Activated T-helper 1 cell treated with anti-CD3 and anti-CD28 coated beads, Interleukin-2, amount 50 U/mL, for 16 hours (primary cell): ENCODE results near the gene DHRS9.
"Not testable (repeated sequence)": the region's sequence is repeated elsewhere in the genome, so short reads cannot be mapped to it uniquely, and the experiment has no call there.

Source experiments
- DNase-seq, 2 donors: peaks; one replicate each; pipeline ENCODE4 v3.0.0-alpha.2; 2020; ENCODE audit warnings: low read depth in 1 of 2, low spot score in 1 of 2

Gene DHRS9

DNA sequence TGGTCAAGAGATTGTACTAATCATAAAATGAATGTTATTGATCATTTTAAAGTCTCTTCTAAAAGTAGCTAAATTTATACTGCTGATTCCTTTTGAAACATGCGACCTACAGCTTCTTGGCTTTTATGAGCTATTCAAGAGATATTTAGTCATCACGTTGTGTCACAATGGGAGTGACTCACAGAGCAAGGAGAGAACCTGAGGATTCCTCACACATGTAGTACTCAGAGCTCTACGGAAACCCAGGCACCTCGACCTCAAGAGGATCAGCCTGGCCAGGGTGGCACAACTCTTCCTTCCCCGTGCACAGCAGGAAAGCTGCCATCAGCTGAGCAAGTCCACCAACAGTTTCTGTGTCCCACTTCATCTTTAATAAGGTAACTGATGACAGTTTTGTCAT, at the start of gene DHRS9:
TSS of gene DHRS9 (plus strand) at position 223 of the 400 bp plus-strand sequence. CDS start 12,019 bp downstream, outside the sequence.
- no peak for DNase-seq

DNA sequence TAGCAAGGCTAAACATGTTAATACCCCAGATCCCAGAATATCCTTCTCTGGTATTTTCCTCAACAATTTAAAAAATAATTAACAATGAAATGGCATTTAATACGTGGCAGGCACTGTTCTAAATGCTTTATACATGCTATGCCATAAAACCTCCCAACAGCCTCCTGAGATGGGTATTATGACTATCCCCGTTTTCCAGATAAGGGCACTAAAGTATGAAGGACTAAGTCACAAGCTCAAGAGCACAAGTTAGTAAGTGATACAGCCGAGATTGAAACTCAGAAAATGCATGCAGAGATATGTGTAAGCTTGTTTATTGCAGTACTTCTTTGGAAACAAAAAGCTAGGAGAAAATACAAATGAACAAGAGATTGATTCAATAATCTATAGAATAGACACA, 46.2 kb upstream of the DHRS9 start:
- no peak for DNase-seq

DNA sequence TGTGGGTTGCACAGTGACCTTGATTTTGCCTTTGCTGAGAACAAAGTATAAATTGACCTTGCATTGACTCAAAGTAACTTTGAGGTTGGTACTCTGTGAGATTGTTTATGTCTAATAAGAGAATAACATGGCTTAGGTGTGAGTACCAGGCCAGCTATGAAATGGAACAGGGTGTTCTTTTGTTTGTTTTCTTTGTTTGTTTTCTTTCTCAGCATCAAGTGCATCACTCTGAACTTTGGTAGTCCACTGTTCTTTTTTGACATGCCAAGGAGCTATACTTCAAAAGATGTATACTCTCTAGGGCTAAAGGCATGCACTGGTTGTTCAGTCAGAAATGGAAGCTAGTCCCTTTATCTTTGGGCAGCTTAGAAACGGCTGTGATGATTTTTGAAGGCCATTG, 43.3 kb upstream of the DHRS9 start:
- no peak for DNase-seq

DNA sequence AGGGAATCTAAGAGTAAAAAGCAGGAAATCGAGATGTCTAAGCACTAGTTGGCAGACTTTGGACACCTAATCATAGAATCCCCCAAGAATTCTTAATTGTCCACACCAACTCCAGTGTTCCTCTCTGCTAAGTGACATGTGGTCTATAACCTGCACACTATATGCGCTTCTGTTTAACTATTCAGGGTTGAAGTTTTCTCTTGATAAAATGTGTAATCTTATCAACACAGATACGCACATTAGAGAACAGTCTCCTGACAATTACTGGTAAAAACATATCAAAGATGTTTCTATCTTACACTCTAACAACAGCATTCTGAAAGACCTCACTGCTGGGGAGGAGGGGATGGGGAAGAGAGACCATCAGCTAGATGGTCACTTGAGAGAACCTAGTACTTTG, 42.1 kb upstream of the DHRS9 start:
- no peak for DNase-seq

DNA sequence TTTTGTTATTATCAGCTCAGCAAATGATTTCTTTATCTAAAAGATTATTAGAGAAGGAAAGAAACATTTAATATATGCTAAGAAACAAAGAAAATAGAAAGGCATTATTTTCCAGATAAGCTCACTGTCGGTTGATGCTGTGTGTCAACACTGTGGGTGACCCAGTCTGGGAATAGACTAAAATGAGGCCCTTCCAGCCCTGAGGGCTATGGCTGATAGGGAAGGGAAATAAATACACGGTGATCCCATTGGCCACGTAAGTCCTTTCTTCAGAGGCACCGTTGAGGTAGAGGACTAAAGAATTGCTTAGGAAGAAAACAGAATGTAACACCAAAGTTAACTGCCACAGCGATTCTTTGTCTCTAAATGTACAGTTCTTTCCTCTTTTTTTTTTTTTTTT, 40.0 kb upstream of the DHRS9 start:
- DNase-seq, result no peak

DNA sequence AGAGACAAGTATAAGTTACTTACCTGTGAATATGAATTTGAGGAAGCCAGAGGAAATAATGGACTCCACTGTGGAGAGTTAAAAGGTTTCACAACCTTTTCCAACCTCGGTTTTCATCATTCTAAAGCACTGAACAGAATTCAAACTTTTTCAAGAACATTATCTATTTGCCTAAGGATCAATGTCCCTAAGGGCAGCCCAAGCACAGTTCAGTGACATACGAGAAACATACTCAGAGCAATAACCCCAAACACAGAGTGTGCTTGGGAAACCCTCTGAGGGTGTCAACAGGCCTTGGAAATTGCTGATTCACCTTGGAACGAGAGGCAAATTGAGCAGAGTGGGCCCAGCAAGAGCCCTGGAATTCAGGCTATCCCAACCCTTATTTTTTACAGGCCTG, 38.2 kb upstream of the DHRS9 start, which contains the start of gene ABCB11:
TSS of gene ABCB11 (minus strand) at position 123 of the 400 bp plus-strand sequence. CDS start 13,199 bp downstream, outside the sequence.
- DNase-seq, result no peak

DNA sequence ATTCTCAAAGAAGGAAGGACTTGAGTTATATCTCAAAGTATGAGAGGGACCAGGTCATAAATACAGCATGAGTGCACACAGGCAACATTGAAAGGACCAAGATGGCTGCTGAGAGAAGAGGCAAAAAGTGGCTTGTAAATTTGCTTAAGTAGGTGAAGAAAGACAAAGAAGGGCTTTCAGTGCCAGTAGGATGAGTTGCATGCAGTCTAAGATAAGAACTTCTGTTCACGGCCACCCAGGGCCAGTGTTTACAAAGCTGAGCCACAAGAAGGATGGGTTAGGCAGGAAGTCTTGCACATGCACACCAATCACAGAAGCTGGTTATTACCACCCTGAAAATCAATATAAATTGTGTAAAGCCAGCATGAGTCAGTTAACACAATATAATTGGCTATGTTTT, 35.1 kb upstream of the DHRS9 start:
- DNase-seq, result no peak

DNA sequence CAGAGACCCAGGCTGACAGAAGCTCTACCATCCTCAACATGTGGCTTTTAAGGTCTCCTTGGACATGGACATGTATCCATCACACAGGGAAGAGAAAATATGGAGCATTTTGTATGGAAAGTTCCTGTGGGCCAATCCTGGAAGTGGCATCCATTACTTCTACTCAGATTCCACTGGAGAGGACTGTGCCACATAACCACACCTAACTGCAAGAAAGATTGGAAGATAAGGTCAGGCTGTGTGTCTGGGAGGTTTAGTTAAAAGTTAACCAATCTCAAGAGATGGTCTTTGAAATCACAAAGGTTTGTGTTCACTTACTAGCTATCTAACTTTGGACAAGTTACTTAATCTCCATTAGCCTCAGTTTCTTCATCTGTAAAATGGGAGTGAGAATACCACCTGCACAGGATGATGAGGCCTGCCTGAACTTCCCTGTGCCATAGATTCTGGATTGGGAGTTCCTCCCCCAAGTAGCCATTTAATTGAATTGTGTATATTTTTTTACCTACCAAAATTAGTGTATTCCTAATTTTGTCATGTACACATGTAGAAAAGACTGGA, 34.3 kb upstream of the DHRS9 start:
- DNase-seq, result no peak

DNA sequence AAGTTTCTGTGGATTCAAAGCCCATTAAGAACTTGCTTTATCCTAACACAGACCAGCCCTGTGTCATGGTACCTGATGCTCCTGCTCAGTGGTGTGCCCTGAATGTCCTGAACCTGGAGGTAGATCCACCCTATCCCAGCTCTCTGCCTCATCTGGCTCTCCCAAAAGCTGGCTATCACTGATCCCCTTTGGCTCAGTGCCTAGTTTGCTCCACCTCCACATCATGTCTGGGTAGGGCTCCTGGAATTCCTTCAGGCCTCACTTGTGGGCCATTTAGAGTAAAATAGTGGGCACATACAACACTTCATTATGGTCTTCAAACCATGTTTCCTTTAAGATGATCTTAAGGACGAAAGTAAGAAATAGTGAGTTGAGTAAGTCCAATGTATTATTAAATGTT, 33.5 kb upstream of the DHRS9 start:
- no peak for DNase-seq

DNA sequence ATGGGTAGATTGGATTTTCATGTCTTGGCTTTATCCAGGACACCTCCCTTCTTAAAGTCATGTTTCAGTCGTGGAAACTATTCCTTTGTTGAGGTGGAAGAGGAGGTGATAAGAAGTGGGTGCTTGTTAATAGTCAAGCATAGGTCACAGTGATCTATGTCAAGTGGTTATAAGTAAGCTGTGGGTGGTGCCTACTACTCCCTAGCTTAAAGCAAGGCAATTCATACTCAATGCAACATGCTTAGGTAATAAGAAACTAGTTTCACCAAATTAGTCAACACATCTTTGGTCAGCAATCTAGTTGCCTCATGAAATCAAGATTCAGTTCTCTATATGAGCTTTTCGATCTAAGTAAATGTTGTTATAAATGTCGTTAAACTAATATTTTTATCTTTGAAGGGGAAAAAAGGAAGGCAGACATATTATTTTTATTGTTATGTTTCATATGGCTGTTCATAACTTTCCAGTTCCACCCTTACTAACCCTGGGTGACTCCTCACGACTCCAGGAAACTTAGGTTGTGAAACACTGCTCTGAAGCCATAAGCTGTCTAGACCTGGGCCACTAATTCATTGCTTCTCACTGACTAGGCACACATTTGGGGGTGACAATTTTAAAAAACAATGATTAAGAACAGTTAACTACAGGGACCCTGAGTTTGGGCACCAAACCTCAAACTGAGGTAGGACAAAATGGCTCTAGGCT, 32.5 kb upstream of the DHRS9 start:
- DNase-seq, result no peak

DNA sequence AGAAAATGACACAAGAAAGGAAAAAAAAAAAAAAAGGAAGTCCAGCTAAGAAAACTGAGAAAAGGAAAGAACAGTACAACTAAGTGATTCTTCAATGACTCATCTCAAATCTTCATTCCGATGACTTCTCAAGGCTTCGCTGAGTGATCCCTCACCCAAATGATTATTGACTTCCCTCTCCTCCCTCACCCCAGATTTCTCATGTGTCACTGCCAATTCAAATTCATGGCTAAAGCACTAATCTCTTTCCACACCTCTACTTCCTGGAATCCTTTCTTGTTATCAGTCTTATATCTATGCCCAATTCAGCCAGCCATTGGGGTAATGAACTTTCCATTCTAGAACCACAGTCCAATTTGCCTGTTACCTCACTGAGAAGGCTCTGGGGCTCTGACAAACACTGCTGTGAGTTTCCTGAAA, 31.0 kb upstream of the DHRS9 start:
- no peak for DNase-seq

DNA sequence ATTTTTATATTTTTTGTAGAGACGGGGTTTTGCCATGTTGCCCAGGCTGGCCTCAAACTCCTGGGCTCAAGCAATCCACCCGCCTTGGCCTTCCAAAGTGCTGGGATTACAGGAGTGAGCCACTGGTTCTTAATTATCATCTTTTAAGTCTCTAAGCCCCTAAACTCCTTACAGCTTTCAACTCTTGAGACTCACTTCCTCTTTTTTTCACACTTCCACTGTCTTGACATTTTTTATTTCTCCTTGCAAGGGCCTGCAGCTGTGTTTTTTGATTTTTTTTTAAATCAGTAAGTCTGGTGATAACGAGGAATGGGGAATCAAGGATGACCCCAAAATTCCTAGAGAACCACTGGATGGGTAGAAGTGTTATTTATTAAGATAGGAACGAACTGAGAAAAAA, 29.7 kb upstream of the DHRS9 start:
- DNase-seq, result no peak

DNA sequence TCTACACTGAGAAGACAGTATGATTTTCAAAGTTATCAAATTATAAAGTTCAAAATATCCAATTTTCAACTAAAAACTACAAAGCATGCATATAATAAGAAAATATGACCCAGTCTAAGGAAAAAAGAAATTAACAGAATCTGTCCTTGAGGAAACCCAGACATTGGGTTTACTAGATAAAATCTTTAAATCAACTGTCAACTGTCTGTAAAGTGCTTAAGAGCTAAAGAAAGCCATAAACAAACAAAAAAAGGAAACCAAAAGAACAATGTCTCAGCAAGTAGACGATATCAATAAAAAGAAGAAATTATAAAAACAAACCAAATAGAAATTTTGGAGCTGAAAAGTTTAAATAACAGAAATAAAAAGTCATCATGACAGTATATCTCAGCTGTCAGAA, 27.8 kb upstream of the DHRS9 start:
- no peak for DNase-seq

DNA sequence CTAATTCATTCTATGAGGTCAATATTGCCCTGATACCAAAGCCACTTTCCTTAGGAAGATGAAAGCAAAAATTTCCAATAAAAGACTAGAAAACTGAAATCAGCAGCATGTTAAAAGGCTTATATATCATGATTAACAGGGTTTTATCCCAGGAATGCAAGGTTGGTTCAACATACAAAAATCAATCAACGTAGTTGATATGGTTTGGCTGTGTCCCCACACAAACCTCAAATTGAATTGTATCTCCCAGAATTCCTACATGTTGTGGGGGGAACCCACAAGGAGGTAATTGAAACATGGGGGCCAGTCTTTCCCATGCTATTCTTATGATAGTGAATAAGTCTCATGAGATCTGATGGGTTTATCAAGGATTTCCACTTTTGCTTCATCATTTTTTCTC, 26.5 kb upstream of the DHRS9 start:
- DNase-seq, result no peak

DNA sequence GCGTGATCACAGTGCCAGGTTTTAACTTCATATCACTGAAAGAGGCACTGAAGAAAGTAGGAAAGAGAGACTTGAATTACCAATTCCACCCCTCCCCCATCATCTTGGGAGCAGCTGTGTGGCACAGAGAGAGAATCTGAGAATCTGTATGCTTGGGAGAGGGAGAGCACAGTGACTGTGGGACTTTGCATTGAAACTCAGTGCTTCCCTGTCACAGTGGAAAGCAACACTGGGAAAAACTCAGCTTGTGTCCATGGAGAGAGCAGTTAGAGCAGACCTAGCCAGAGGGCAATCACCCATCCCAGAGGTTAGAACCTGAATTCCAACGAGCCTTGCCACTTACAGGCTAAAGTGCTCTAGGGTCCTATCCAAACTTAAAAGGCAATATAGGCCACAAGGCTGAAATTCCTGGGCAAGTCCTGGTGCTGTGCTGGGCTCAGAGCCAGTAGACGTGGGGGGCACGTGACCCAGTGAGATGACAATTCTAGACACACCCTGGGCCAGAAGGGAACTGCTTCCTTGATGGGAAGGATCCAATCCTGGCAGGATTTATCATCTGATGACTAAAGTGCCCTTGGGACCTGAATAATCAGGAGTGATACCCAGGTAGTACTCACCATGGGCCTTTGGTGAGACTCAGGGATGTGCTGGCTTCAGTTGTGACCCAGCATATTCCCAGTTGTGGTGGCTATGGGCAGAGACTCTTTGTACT, 22.8 kb upstream of the DHRS9 start:
- no peak for DNase-seq

DNA sequence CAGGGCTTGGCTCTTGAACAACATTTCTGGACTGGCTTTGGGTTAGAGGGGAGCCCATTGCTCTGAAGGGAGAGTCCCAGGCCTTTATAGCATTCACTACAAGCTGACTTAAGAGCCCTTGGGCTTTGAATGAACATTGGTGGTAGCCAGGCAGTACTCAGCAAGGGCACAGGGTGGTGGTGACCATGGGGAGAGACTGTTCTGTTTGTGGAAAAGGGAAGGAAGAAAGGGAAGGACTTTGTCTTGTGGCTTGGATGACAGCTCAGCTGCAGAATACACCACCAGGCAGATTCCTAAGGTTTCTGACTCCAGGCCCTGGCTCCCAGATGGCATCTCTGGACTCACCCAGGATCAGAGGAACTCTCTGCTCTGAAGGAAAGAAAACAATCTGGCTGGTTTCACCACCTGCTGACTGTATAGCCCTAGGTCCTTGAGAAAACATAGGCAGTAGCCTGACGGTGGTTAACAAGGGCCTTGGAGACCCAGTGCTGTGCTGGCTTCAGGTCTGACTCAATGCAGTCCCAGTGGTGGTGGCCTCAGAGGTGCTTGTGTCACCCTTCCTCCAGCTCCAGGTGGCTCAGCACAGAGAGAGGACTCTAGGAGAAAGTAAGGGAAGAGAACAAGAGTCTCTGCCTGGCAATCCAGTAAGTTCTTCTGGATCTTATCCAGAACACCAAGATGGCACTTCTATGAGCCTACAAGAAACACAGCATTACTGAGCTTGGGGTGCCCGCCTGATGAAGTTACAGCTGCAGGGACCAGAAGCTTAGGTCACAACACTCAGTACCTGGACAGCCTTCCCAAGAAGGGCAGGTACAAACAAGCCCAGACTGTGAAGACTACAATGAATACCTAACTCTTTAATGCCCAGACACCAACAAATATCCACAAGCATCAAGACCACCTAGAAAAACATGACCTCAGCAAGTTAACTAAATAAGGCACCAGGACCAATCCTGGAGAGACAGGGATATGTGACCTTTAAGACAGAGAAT, 21.8 kb upstream of the DHRS9 start:
- DNase-seq, result no peak

DNA sequence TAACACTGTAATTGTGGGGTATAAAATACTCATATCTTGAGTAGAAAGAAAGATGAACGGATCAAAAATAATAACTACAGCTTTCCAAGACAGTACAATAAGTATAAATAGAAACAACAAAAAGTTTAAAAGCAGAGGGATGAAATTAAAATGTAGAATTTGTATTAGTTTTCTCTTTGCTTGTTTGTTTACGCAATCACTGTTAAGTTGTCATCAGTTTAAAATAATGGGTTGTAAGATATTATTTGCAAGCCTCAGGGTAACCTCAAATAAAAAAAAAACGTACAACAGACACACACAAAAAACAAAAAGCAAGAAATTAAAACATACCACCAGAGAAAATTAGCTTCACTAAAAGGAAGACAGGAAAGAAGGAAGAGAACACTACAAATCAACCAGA, 20.2 kb upstream of the DHRS9 start:
- DNase-seq, result no peak

DNA sequence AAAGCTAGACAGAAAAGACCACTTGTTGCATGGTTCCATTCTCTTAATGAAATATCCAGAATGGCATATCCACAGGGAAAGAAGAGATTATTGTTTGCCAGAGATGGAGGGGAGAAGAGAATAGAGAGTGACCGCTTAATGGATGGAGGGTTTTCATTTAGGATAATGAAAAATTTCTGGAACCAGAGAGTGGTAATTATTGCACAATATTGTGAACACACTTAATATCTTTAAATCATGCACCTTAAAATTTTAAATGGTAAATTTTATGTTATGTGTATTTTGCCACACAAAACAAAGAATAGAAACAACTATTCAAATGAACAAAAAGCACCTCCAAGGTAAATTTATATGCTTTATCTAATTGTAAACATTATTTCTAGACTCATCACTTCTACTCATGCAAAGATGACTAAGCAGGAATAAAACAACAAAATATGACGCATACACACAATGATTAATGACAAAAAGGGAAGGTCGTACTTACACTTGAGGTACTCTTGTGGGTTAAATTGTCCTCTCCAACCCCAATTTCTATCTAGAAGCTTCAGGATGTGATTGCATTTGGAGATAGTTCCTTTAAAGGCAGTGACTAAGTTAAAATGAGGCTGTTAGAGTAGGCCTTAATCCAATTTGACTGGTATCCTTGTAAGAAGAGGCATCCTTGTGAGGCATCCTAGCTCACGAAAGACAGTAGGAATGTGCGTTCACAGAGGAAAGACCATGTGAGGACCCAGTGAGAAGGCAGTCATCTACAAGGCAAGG, 18.7 kb upstream of the DHRS9 start:
- no peak for DNase-seq

DNA sequence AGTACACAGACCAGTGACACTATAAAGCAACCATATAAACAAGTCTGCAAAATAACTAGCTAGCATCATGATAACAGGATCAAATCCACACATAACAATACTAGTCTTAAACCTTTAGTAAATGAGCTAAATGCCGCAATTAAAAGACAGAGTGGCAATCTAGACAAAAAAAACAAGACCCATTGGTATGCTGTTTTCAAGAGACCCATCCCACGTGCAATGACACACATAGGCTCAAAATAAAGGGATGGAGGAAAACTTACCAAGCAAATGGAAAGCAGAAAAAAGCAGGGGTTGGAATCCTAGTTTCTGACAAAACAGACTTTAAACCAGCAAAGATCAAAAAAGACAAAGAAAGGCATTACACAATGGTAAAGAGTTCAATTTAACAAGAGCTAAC, 14.8 kb upstream of the DHRS9 start:
- not testable (repeated sequence) for DNase-seq

DNA sequence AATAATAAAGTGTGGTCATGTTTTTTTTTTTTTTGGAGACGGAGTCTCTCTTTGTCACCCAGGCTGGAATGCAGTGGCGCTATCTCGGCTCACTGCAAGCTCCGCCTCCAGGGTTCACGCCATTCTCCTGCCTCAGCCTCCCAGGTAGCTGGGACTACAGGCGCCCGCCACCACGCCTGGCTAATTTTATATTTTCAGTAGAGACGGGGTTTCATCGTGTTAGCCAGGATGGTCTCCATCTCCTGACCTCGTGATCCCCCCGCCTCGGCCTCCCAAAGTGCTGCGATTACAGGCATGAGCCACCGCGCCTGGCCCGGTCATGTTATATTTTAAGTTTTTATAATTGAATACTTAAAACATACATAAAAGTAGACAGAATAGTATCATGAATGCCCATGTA, 5.2 kb upstream of the DHRS9 start:
- not testable (repeated sequence) for DNase-seq
